Sciatic nerve (tissue), 2 donors: ENCODE measurements around the gene ASTN2. TPM values are rescaled to one million over a fixed set of nuclear protein-coding genes. Genes with fewer than 3 reads are reported as not detected.

ENCODE experiments used
- ATAC-seq: fragments of 200-7000 bp; cut with Tn5 transposase; one replicate; pipeline ENCODE4 v1.9.1; 2020; ENCODE audit warnings: mild to moderate bottlenecking, moderate library complexity
- DNase-seq: peaks from one replicate; pipeline ENCODE4 v3.0.0-alpha.2; 2020; ENCODE audit warnings: low spot score
- intact Hi-C: fragments of 100-400 bp; cut with DNase I; formaldehyde crosslinking; loops from one replicate; pipeline ENCODE4 v1.14.2; 2022
- total RNA-seq: library from RNA; stranded (reverse); fragmentation: NEBNext Ultra II Directional; extraction: Animal tissue kit (Norgen Biotek cat#: 25700); gene quantifications from one replicate; pipeline ENCODE4 v1.2.1, GENCODE V29; 2021
- donor health status: DM: no; HTN: no; CAD: no.
- donor health status: DM: no; HTN: no; CAD: no.

The ASTN2 gene
- total RNA-seq, 1 donor from 2014 or later: 19.1 TPM

- ATAC-seq (no peak), DNase-seq (no peak)
- intact Hi-C loops: no loop called here
Observed at GRCh38 chr9:116539549-116539948, 875.3 kb downstream of the ASTN2 start.

- no peak for DNase-seq
- intact Hi-C loops: no loop called here
Observed at GRCh38 chr9:116525611-116526010, 889.2 kb downstream of the ASTN2 start.

GRCh38 chr9:116524778-116525470 is 889.9 kb downstream of the ASTN2 start:
- intact Hi-C loops: no loop called here
- ATAC-seq (no peak), DNase-seq (no peak)

More at GRCh38 chr9:116525611-116526010, 889.2 kb downstream of the ASTN2 start:
- no peak for ATAC-seq

GRCh38 chr9:116520218-116520617 is 894.6 kb downstream of the ASTN2 start:
- DNase-seq: no peak
- no peak for ATAC-seq
- intact Hi-C loops: no loop called here

- ATAC-seq: no peak
- intact Hi-C loops: no loop called here
- DNase-seq: no peak
Observed at GRCh38 chr9:116516456-116516855, 898.4 kb downstream of the ASTN2 start.

GRCh38 chr9:116515541-116515940 is 899.3 kb downstream of the ASTN2 start:
- ATAC-seq: no peak
- intact Hi-C loops: no loop called here
- no peak for DNase-seq

GRCh38 chr9:116506685-116507084 is 908.2 kb downstream of the ASTN2 start:
- DNase-seq: no peak
- no peak for ATAC-seq
- intact Hi-C loops: no loop called here

- no peak for DNase-seq
- intact Hi-C loops: no loop called here
- no peak for ATAC-seq
Observed at GRCh38 chr9:116504893-116505480, 909.9 kb downstream of the ASTN2 start.

- intact Hi-C loops: no loop called here
- DNase-seq: no peak
- no peak for ATAC-seq
Observed at GRCh38 chr9:116504081-116504480, 910.8 kb downstream of the ASTN2 start.

GRCh38 chr9:116502746-116503145 is 912.1 kb downstream of the ASTN2 start:
- DNase-seq (no peak), ATAC-seq (no peak)
- intact Hi-C loops: no loop called here

GRCh38 chr9:116501871-116502270 is 913.0 kb downstream of the ASTN2 start:
- DNase-seq (no peak), ATAC-seq (no peak)
- intact Hi-C loops: no loop called here

GRCh38 chr9:116499986-116500871 is 914.6 kb downstream of the ASTN2 start:
- intact Hi-C loops: loop anchor here (10.0 kb wide), 1 partner anchor 65 kb away; no protein-coding TSS in a partner anchor
- ATAC-seq: no peak

GRCh38 chr9:116499434-116499833 is 915.4 kb downstream of the ASTN2 start:
- DNase-seq: no peak
- no peak for ATAC-seq
- intact Hi-C loops: loop anchor here (10.0 kb wide), 1 partner anchor 65 kb away; no protein-coding TSS in a partner anchor

More at GRCh38 chr9:116499986-116500871, 914.6 kb downstream of the ASTN2 start:
- no peak for DNase-seq

- ATAC-seq (no peak), DNase-seq (no peak)
- intact Hi-C loops: loop anchor here (10.0 kb wide), 1 partner anchor 62 kb away; no protein-coding TSS in a partner anchor
Observed at GRCh38 chr9:116497095-116497890, 917.6 kb downstream of the ASTN2 start.

- ATAC-seq: no peak
- intact Hi-C loops: loop anchor here (10.0 kb wide), 1 partner anchor 61 kb away; no protein-coding TSS in a partner anchor
- no peak for DNase-seq
Observed at GRCh38 chr9:116496167-116496566, 918.7 kb downstream of the ASTN2 start.

GRCh38 chr9:116495725-116496124 is 919.1 kb downstream of the ASTN2 start:
- DNase-seq (no peak), ATAC-seq (no peak)
- intact Hi-C loops: loop anchor here (10.0 kb wide), 1 partner anchor 61 kb away; no protein-coding TSS in a partner anchor

- DNase-seq (no peak), ATAC-seq (no peak)
- intact Hi-C loops: loop anchor here (10.0 kb wide), 1 partner anchor 60 kb away; no protein-coding TSS in a partner anchor
Observed at GRCh38 chr9:116494815-116495634, 919.8 kb downstream of the ASTN2 start.
